IMR-90 (cell line): Measurements from ENCODE around the gene EPHX1.

Source experiments
- BHLHE40 ChIP-seq: fragments of 150-350 bp; IDR thresholded peaks from 2 replicates; pipeline ENCODE4 v1.6.1; 2016; ENCODE audit warnings: mild to moderate bottlenecking, low read depth, low read length
- CEBPB ChIP-seq: IDR thresholded peaks from 2 replicates; pipeline ENCODE4 v1.6.1; 2012; ENCODE audit warnings: low read depth, low read length, improper control_type of control experiment
- MAFK ChIP-seq: IDR thresholded peaks from 2 replicates; pipeline ENCODE4 v1.6.1; 2012; ENCODE audit warnings: low read depth, low read length, improper control_type of control experiment
- MXI1 ChIP-seq: IDR thresholded peaks from 2 replicates; pipeline ENCODE4 v1.6.1; 2012; ENCODE audit warnings: low read depth, mild to moderate bottlenecking, low read length, moderate library complexity, borderline replicate concordance
- POLR2A ChIP-seq: IDR thresholded peaks from 2 replicates; pipeline ENCODE4 v1.6.1; 2012; ENCODE audit warnings: mild to moderate bottlenecking, low read depth, low read length
- RCOR1 ChIP-seq: IDR thresholded peaks from 2 replicates; pipeline ENCODE4 v1.6.1; 2012; ENCODE audit warnings: mild to moderate bottlenecking, low read length, improper control_type of control experiment; ENCODE audit not compliant: insufficient replicate concordance
- RFX5 ChIP-seq: IDR thresholded peaks from 2 replicates; pipeline ENCODE4 v1.8.0; 2012; ENCODE audit warnings: low read depth, mild to moderate bottlenecking, low read length, moderate library complexity
- TF ChIP-seq, protein P1 (sequence below): conservative IDR thresholded peaks from 2 replicates; pipeline ENCODE4 v1.5.1; 2012; ENCODE audit warnings: mild to moderate bottlenecking, low read depth, low read length, improper control_type of control experiment
- TF ChIP-seq, protein P2 (sequence below): fragments of 150-350 bp; IDR thresholded peaks from 2 replicates; pipeline ENCODE4 v1.6.1; 2017; ENCODE audit warnings: mild to moderate bottlenecking, antibody characterized with exemption, low read length, low read depth

DNA sequence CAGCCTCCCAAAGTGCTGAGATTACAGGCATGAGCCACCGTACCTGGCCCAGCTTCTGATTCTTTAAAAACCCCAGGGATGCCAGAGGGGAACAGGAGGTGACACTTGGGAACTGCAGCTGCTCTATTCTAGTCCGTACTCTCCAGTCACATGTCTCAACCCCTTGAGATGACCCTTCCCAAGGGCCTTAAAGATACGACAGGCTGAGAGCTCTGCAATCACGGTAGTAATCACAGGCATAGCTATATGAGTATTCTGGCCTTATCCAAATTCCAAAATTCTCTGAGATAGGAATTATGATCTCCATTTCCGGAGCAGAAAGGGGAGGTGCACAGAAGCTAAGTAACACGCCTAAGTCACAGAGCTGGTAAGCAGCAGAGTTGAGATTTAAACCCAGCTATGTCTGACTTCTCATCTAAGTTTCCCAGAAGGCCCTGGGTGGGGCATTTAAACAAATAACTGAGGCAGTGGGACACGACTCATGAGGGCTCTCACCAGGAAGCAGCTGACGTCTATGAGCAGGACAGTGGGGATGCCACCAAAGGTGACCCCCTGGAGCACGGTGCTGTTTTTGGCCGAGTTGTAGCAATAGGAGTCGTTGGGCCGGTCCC, 67.1 kb downstream of the EPHX1 start:
- TF ChIP-seq, protein P1, sequence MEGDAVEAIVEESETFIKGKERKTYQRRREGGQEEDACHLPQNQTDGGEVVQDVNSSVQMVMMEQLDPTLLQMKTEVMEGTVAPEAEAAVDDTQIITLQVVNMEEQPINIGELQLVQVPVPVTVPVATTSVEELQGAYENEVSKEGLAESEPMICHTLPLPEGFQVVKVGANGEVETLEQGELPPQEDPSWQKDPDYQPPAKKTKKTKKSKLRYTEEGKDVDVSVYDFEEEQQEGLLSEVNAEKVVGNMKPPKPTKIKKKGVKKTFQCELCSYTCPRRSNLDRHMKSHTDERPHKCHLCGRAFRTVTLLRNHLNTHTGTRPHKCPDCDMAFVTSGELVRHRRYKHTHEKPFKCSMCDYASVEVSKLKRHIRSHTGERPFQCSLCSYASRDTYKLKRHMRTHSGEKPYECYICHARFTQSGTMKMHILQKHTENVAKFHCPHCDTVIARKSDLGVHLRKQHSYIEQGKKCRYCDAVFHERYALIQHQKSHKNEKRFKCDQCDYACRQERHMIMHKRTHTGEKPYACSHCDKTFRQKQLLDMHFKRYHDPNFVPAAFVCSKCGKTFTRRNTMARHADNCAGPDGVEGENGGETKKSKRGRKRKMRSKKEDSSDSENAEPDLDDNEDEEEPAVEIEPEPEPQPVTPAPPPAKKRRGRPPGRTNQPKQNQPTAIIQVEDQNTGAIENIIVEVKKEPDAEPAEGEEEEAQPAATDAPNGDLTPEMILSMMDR: no peak
- TF ChIP-seq CEBPB (no peak), POLR2A (no peak), MXI1 (no peak), MAFK (no peak), RCOR1 (no peak), BHLHE40 (no peak), RFX5 (no peak)
- TF ChIP-seq, protein P2, sequence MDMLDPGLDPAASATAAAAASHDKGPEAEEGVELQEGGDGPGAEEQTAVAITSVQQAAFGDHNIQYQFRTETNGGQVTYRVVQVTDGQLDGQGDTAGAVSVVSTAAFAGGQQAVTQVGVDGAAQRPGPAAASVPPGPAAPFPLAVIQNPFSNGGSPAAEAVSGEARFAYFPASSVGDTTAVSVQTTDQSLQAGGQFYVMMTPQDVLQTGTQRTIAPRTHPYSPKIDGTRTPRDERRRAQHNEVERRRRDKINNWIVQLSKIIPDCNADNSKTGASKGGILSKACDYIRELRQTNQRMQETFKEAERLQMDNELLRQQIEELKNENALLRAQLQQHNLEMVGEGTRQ: no peak
